IMR-90 (cell line): ENCODE measurements around the gene VNN1. TPM values are rescaled to one million over a fixed set of nuclear protein-coding genes. Genes with fewer than 3 reads are reported as not detected.
"Not testable (repeated sequence)": the region's sequence is repeated elsewhere in the genome, so short reads cannot be mapped to it uniquely, and the experiment has no call there.

ENCODE experiments used
- ATAC-seq: fragments of 200-7000 bp; cut with Tn5 transposase; 2 replicates; pipeline ENCODE4 v1.9.1; 2020; ENCODE audit warnings: low read depth, mild to moderate bottlenecking, moderate library complexity
- BruUV-seq: library from RNA; stranded (reverse); fragments of 400-500 nt; replicated peaks from 2 replicates; lab custom pipeline; 2021; lab: Mats Ljungman, UMichigan
- CTCF ChIA-PET: fragments of 300-600 bp; formaldehyde crosslinking; extraction: SDS; loops from one replicate; lab custom pipeline; 2021; ENCODE audit warnings: antibody characterized with exemption; lab: Yijun Ruan, JAX
- POLR2A ChIA-PET: fragments of 300-600 bp; sonication (Branson Sonifier 250); formaldehyde crosslinking; loops from one replicate; lab custom pipeline; 2022; ENCODE audit warnings: antibody characterized with exemption; ENCODE audit not compliant: unreplicated experiment; lab: Charles Lee
- DNase-seq: peaks from one replicate; pipeline ENCODE4 v3.0.0; 2013
- H2AFZ ChIP-seq: replicated peaks from 2 replicates; pipeline ENCODE3; 2013; ENCODE audit warnings: low read length, mild to moderate bottlenecking; ENCODE audit not compliant: poor library complexity
- H2AK5ac ChIP-seq: 2 replicates; pipeline ENCODE4 v1.6.1; 2013; ENCODE audit warnings: low read depth, low read length, inconsistent platforms
- H2AK9ac ChIP-seq: replicated peaks from 2 replicates; pipeline ENCODE3; 2013; ENCODE audit warnings: mild to moderate bottlenecking, low read depth, low read length, moderate library complexity; ENCODE audit not compliant: poor library complexity
- H2BK120ac ChIP-seq: 2 replicates; pipeline ENCODE4 v1.6.1; 2013; ENCODE audit warnings: low read depth, low read length, inconsistent platforms
- H2BK15ac ChIP-seq: 3 replicates; pipeline ENCODE4 v1.6.1; 2013; ENCODE audit warnings: low read depth, low read length, inconsistent platforms
- H2BK20ac ChIP-seq: 2 replicates; pipeline ENCODE4 v1.6.1; 2013; ENCODE audit warnings: low read depth, mild to moderate bottlenecking, inconsistent platforms, low read length, moderate library complexity
- H2BK5ac ChIP-seq: 2 replicates; pipeline ENCODE4 v1.6.1; 2013; ENCODE audit warnings: mild to moderate bottlenecking, low read depth, low read length, inconsistent platforms; ENCODE audit not compliant: poor library complexity, severe bottlenecking
- H3K14ac ChIP-seq: replicated peaks from 2 replicates; pipeline ENCODE4 v1.6.1; 2013; ENCODE audit warnings: low read depth, low read length, inconsistent platforms
- H3K18ac ChIP-seq: 2 replicates; pipeline ENCODE4 v1.6.1; 2013; ENCODE audit warnings: low read depth, low read length, control low read depth
- H3K23ac ChIP-seq: 2 replicates; pipeline ENCODE4 v1.6.1; 2013; ENCODE audit warnings: low read depth, low read length, inconsistent platforms
- H3K27ac ChIP-seq: 2 replicates; pipeline ENCODE4 v1.5.1; 2013; ENCODE audit warnings: mild to moderate bottlenecking, control low read depth, low read length; ENCODE audit not compliant: insufficient read depth
- H3K27me3 ChIP-seq: 2 replicates; pipeline ENCODE4 v1.6.1; 2013; ENCODE audit warnings: low read length; ENCODE audit not compliant: control insufficient read depth, insufficient read depth
- H3K36me3 ChIP-seq: 2 replicates; pipeline ENCODE4 v1.6.1; 2013; ENCODE audit warnings: low read length, mixed read lengths; ENCODE audit not compliant: control insufficient read depth, insufficient read depth
- H3K4ac ChIP-seq: 2 replicates; pipeline ENCODE4 v1.6.1; 2013; ENCODE audit warnings: low read depth, low read length, inconsistent platforms
- H3K4me1 ChIP-seq: 2 replicates; pipeline ENCODE4 v1.6.1; 2013; ENCODE audit warnings: low read length, mixed read lengths; ENCODE audit not compliant: control insufficient read depth, insufficient read depth
- H3K4me2 ChIP-seq: 2 replicates; pipeline ENCODE4 v1.6.1; 2013; ENCODE audit warnings: low read depth, mild to moderate bottlenecking, control low read depth, low read length, moderate library complexity
- H3K4me3 ChIP-seq: 2 replicates; pipeline ENCODE4 v1.5.1; 2013; ENCODE audit warnings: low read depth, mild to moderate bottlenecking, control low read depth, low read length, moderate library complexity; ENCODE audit not compliant: insufficient read depth
- H3K56ac ChIP-seq: 2 replicates; pipeline ENCODE4 v1.6.1; 2013; ENCODE audit warnings: low read length, inconsistent platforms; ENCODE audit not compliant: insufficient read depth; ENCODE audit errors: extremely low read depth
- H3K79me1 ChIP-seq, 2 experiments: 2 replicates each; pipeline ENCODE4 v1.6.1; 2013; ENCODE audit warnings: low read length in 2 of 2, inconsistent platforms in 1 of 2, low read depth in 1 of 2
- H3K9ac ChIP-seq: 2 replicates; pipeline ENCODE4 v1.6.1; 2013; ENCODE audit warnings: low read depth, low read length, control low read depth
- H3K9me1 ChIP-seq: 2 replicates; pipeline ENCODE4 v1.6.1; 2013; ENCODE audit warnings: low read length, inconsistent platforms; ENCODE audit not compliant: insufficient read depth
- H3K9me3 ChIP-seq: 2 replicates; pipeline ENCODE4 v1.6.1; 2013; ENCODE audit warnings: low read length; ENCODE audit not compliant: control insufficient read depth, insufficient read depth
- H4K20me1 ChIP-seq: 2 replicates; pipeline ENCODE4 v1.6.1; 2013; ENCODE audit warnings: low read length, inconsistent platforms; ENCODE audit not compliant: insufficient read depth
- H4K5ac ChIP-seq: 2 replicates; pipeline ENCODE4 v1.6.1; 2013; ENCODE audit warnings: mild to moderate bottlenecking, low read depth, low read length, control low read depth
- H4K8ac ChIP-seq, 2 experiments: 2 replicates each; pipeline ENCODE4 v1.6.1; 2013; ENCODE audit warnings: low read depth in 2 of 2, low read length in 2 of 2, control low read depth in 1 of 2, inconsistent platforms in 1 of 2
- H4K91ac ChIP-seq: 2 replicates; pipeline ENCODE4 v1.6.1; 2013; ENCODE audit warnings: low read depth, low read length, inconsistent platforms; ENCODE audit not compliant: insufficient read depth
- WGBS, 2 experiments: methylation state at CpG; one replicate each; pipeline versions ENCODE4 v1.1.5 to v1.1.7; 2013; ENCODE audit warnings: missing lambda C conversion rate in 2 of 2; ENCODE audit not compliant: insufficient read length in 1 of 2; ENCODE audit errors: extremely low coverage in 2 of 2; 5-methylcytosine and 5-hydroxymethylcytosine counted together
- dilution Hi-C: fragments of 300-500 bp; cut with HindIII; formaldehyde crosslinking; loops from one replicate; pipeline ENCODE4 v1.14.3; 2018; ENCODE audit warnings: low sequenced_read_pairs; ENCODE audit not compliant: unreplicated experiment
- in situ Hi-C: fragments of 300-500 bp; cut with MboI; formaldehyde crosslinking; loops from 3 replicates; pipeline ENCODE4 v1.14.3; 2019; ENCODE audit warnings: low sequenced_read_pairs, inconsistent platforms, mixed read lengths
- intact Hi-C: fragments of 100-400 bp; cut with micrococcal nuclease; formaldehyde crosslinking; loops from 2 replicates; pipeline ENCODE4 v1.10.0; 2022
- polyA plus RNA-seq, 3 experiments: library from polyadenylated mRNA; depleted of rRNA; stranded (reverse); fragments of >200 nt; gene quantifications; 2 replicates each; pipeline ENCODE4 v1.2.3, GENCODE V29; 2012; ENCODE audit warnings: low replicate concordance in 1 of 3
- total RNA-seq: library from RNA; depleted of rRNA; stranded (reverse); fragments of >200 nt; gene quantifications from 2 replicates; pipeline ENCODE4 v1.2.3, GENCODE V29; 2012

The VNN1 gene
- total and polyA plus RNA-seq, 2 of the 4 experiments (the other 2 are of a cell fraction): 0.07 TPM; not detected in 1

DNA sequence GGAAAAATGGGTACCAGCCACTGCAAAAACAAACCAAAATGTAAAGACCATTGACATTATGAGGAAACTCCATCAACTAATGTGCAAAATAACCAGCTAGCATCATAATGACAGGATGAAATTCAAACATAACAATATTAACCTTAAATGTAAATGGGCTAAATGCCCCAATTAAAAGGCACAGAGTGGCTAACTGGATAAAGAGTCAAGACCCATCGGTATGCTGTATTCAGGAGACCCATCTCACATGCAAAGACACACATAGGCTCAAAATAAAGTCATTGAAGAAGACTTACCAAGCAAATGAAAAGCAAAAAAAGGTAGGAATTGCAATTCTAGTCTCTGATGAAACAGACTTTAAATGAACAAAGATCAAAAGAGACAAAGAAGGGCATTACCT lies 76.7 kb downstream of the VNN1 start:
- dilution Hi-C loops, in situ Hi-C loops: not testable (repeated sequence)

DNA sequence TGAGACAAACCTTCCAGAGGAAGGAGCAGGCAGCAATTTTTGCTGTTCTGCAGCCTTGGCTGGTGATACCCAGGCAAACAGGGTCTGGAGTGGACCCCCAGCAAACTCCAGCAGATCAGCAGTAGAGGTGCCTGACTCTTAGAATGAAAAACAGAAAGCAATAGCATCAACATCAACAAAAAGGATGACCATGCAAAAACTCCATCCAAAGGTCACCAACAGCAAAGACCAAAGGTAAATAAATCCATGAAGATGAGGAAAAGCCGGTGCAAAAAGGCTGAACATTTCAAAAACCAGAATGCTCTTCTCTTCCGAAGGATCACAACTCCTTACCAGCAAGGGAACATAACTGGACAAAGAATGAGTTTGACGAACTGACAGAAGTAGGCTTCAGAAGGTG lies 77.9 kb downstream of the VNN1 start:
- H3K4ac ChIP-seq, H3K27ac ChIP-seq, H2BK15ac ChIP-seq, H2BK120ac ChIP-seq, CTCF ChIA-PET, in situ Hi-C loops, H2AK9ac ChIP-seq, H4K20me1 ChIP-seq, H2AK5ac ChIP-seq, H3K9ac ChIP-seq, H3K56ac ChIP-seq, BruUV-seq, H4K91ac ChIP-seq, POLR2A ChIA-PET, H2BK5ac ChIP-seq, intact Hi-C loops, H3K18ac ChIP-seq, H4K5ac ChIP-seq, H3K36me3 ChIP-seq, H3K9me1 ChIP-seq, ATAC-seq, H3K4me2 ChIP-seq, DNase-seq, H3K4me3 ChIP-seq, H3K4me1 ChIP-seq, H2BK20ac ChIP-seq, H3K79me1 ChIP-seq, H2AFZ ChIP-seq, H3K9me3 ChIP-seq, H3K23ac ChIP-seq, H4K8ac ChIP-seq, H3K14ac ChIP-seq, dilution Hi-C loops: not testable (repeated sequence)
- no CpG with 5 or more reads among the region's 3 CpGs for WGBS, 2 experiments
- H3K27me3 ChIP-seq: peaks cover 22% of the 10 kb centered on the region

More for the DNA sequence above, 76.7 kb downstream of the VNN1 start:
- H3K14ac ChIP-seq, H2BK20ac ChIP-seq, DNase-seq, H4K8ac ChIP-seq, H3K18ac ChIP-seq, BruUV-seq, intact Hi-C loops, H3K9me3 ChIP-seq, ATAC-seq, H4K20me1 ChIP-seq, H2BK120ac ChIP-seq, H2AFZ ChIP-seq, H2AK5ac ChIP-seq, H2BK15ac ChIP-seq, H3K36me3 ChIP-seq, H3K4ac ChIP-seq, H3K27ac ChIP-seq, H3K9me1 ChIP-seq, H3K79me1 ChIP-seq, POLR2A ChIA-PET, H4K5ac ChIP-seq, H2AK9ac ChIP-seq, H3K9ac ChIP-seq, CTCF ChIA-PET, H3K4me1 ChIP-seq, H2BK5ac ChIP-seq, H3K56ac ChIP-seq, H3K23ac ChIP-seq, H3K4me3 ChIP-seq, H4K91ac ChIP-seq, H3K4me2 ChIP-seq: not testable (repeated sequence)
- H3K27me3 ChIP-seq: peaks cover 17% of the 10 kb centered on the region
- WGBS, 2 experiments: no CpG with 5 or more reads among the region's 1 CpG
